ENCODE data around the gene MYOF. TPM values are rescaled to one million over a fixed set of nuclear protein-coding genes. Genes with fewer than 3 reads are reported as not detected.

MYOF gene
- total and polyA plus RNA-seq, 10 of the 15 experiments (the other 5 are each of a cell fraction or from before 2014, with no cell fraction given), result 0.02 to 0.59 (median 0.17) TPM

GRCh38 chr10:93437086-93437945 is 44.8 kb downstream of the MYOF start (continued):
- TF ChIP-seq TBL1XR1 (IDR thresholded peaks at IDR 0.05; ENCODE audit: low read depth, low read length), result no peak
- TF ChIP-seq PAX8 (IDR thresholded peaks at IDR 0.05), result no peak
- TF ChIP-seq ZSCAN29 (IDR thresholded peaks at IDR 0.05), result no peak
- TF ChIP-seq NKRF (conservative IDR thresholded peaks at IDR 0.05), result no peak
- TF ChIP-seq IRF3 (IDR thresholded peaks at IDR 0.05), result no peak
- TF ChIP-seq REST (IDR thresholded peaks at IDR 0.05; ENCODE audit: low read depth, low read length), result no peak
- no peak for TF ChIP-seq NFYB (IDR thresholded peaks at IDR 0.05; ENCODE audit: insufficient read depth, low read depth, low read length)
- TF ChIP-seq ESRRA (IDR thresholded peaks at IDR 0.05; ENCODE audit: low read length), result no peak
- TF ChIP-seq, protein P1, sequence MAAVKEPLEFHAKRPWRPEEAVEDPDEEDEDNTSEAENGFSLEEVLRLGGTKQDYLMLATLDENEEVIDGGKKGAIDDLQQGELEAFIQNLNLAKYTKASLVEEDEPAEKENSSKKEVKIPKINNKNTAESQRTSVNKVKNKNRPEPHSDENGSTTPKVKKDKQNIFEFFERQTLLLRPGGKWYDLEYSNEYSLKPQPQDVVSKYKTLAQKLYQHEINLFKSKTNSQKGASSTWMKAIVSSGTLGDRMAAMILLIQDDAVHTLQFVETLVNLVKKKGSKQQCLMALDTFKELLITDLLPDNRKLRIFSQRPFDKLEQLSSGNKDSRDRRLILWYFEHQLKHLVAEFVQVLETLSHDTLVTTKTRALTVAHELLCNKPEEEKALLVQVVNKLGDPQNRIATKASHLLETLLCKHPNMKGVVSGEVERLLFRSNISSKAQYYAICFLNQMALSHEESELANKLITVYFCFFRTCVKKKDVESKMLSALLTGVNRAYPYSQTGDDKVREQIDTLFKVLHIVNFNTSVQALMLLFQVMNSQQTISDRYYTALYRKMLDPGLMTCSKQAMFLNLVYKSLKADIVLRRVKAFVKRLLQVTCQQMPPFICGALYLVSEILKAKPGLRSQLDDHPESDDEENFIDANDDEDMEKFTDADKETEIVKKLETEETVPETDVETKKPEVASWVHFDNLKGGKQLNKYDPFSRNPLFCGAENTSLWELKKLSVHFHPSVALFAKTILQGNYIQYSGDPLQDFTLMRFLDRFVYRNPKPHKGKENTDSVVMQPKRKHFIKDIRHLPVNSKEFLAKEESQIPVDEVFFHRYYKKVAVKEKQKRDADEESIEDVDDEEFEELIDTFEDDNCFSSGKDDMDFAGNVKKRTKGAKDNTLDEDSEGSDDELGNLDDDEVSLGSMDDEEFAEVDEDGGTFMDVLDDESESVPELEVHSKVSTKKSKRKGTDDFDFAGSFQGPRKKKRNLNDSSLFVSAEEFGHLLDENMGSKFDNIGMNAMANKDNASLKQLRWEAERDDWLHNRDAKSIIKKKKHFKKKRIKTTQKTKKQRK (IDR thresholded peaks at IDR 0.05; ENCODE audit: low read depth, low read length), result no peak

Measured in GM12878 (cell line).